RWPE2 (cell line): ENCODE results near the gene ATXN7L1.
"Not testable (repeated sequence)": the region's sequence is repeated elsewhere in the genome, so short reads cannot be mapped to it uniquely, and the experiment has no call there.

ENCODE experiments used
- ATAC-seq: fragments of 200-7000 bp; cut with Tn5 transposase; 3 replicates; pipeline ENCODE4 v1.9.1; 2021; ENCODE audit warnings: low read depth
- DNase-seq: peaks from one replicate; pipeline ENCODE4 v3.0.0-alpha.2; 2020; ENCODE audit warnings: low spot score
- H3K27ac ChIP-seq: fragments of 450-650 bp; 2 replicates; pipeline ENCODE4 v1.5.1; 2017; ENCODE audit warnings: mild to moderate bottlenecking; ENCODE audit not compliant: poor library complexity, severe bottlenecking
- H3K27me3 ChIP-seq: fragments of 250-450 bp; sonication (Bioruptor Pico); 2 replicates; pipeline ENCODE4 v1.5.1; 2021; ENCODE audit warnings: mild to moderate bottlenecking, moderate library complexity; ENCODE audit not compliant: insufficient read depth, poor library complexity, severe bottlenecking
- H3K36me3 ChIP-seq: fragments of 250-450 bp; sonication (Bioruptor Pico); 2 replicates; pipeline ENCODE4 v1.5.1; 2020; ENCODE audit warnings: low read depth, mild to moderate bottlenecking, moderate library complexity
- H3K4me1 ChIP-seq: fragments of 250-450 bp; sonication (Bioruptor Pico); 2 replicates; pipeline ENCODE4 v1.5.1; 2021; ENCODE audit warnings: mild to moderate bottlenecking, moderate library complexity; ENCODE audit not compliant: insufficient read depth, poor library complexity, severe bottlenecking
- H3K4me3 ChIP-seq: fragments of 250-450 bp; sonication (Bioruptor Pico); 2 replicates; pipeline ENCODE4 v1.5.1; 2021; ENCODE audit warnings: mild to moderate bottlenecking, moderate library complexity; ENCODE audit not compliant: severe bottlenecking
- H3K9me3 ChIP-seq: fragments of 250-450 bp; sonication (Bioruptor Pico); 2 replicates; pipeline ENCODE4 v1.5.1; 2021; ENCODE audit warnings: mild to moderate bottlenecking, moderate library complexity; ENCODE audit not compliant: severe bottlenecking
- TF ChIP-seq, protein P1 (sequence below): fragments of 450-650 bp; IDR thresholded peaks from one replicate; pipeline ENCODE4 v1.5.1; 2017; ENCODE audit warnings: mild to moderate bottlenecking, moderate library complexity; ENCODE audit not compliant: poor library complexity, severe bottlenecking

The ATXN7L1 gene

GRCh38 chr7:105854498-105854897, 21.9 kb downstream of the ATXN7L1 start:
- Histone ChIP-seq H3K9me3 (no peaks in the 10 kb centered on the region), H3K27me3 (no peaks in the 10 kb centered on the region), H3K36me3 (no peaks in the 10 kb centered on the region), H3K27ac (no peak overlapping the region), H3K4me1 (peaks cover 6% of the 10 kb centered on the region), H3K4me3 (no peak overlapping the region)
- DNase-seq: no peak
- no peak for ATAC-seq
- TF ChIP-seq, protein P1, sequence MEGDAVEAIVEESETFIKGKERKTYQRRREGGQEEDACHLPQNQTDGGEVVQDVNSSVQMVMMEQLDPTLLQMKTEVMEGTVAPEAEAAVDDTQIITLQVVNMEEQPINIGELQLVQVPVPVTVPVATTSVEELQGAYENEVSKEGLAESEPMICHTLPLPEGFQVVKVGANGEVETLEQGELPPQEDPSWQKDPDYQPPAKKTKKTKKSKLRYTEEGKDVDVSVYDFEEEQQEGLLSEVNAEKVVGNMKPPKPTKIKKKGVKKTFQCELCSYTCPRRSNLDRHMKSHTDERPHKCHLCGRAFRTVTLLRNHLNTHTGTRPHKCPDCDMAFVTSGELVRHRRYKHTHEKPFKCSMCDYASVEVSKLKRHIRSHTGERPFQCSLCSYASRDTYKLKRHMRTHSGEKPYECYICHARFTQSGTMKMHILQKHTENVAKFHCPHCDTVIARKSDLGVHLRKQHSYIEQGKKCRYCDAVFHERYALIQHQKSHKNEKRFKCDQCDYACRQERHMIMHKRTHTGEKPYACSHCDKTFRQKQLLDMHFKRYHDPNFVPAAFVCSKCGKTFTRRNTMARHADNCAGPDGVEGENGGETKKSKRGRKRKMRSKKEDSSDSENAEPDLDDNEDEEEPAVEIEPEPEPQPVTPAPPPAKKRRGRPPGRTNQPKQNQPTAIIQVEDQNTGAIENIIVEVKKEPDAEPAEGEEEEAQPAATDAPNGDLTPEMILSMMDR: no peak

- TF ChIP-seq, protein P1: no peak
These were observed 22.4 kb downstream of the ATXN7L1 start for GRCh38 chr7:105853931-105854419.

GRCh38 chr7:105851064-105851463, 25.3 kb downstream of the ATXN7L1 start:
- H3K9me3 ChIP-seq: no peaks in the 10 kb centered on the region

More at GRCh38 chr7:105853931-105854419, 22.4 kb downstream of the ATXN7L1 start:
- Histone ChIP-seq H3K4me3 (no peak overlapping the region), H3K36me3 (no peaks in the 10 kb centered on the region), H3K9me3 (no peaks in the 10 kb centered on the region), H3K27ac (no peak overlapping the region), H3K4me1 (peaks cover 11% of the 10 kb centered on the region), H3K27me3 (no peaks in the 10 kb centered on the region)
- no peak for DNase-seq
- ATAC-seq: no peak

GRCh38 chr7:105849122-105849855, 27.1 kb downstream of the ATXN7L1 start:
- Histone ChIP-seq H3K36me3 (no peaks in the 10 kb centered on the region), H3K27ac (peak overlapping the region; percentile 56), H3K4me3 (no peak overlapping the region), H3K4me1 (peaks cover 14% of the 10 kb centered on the region), H3K27me3 (no peaks in the 10 kb centered on the region), H3K9me3 (no peaks in the 10 kb centered on the region)
- TF ChIP-seq, protein P1: no peak
- DNase-seq (no peak), ATAC-seq (peak; percentile 91)

More at GRCh38 chr7:105851064-105851463, 25.3 kb downstream of the ATXN7L1 start:
- ATAC-seq: no peak
- DNase-seq: no peak
- peaks cover 14% of the 10 kb centered on the region for H3K4me1 ChIP-seq
- no peaks in the 10 kb centered on the region for H3K27me3 ChIP-seq
- TF ChIP-seq, protein P1: no peak
- no peak overlapping the region for H3K27ac ChIP-seq
- H3K4me3 ChIP-seq: no peak overlapping the region
- H3K36me3 ChIP-seq: no peaks in the 10 kb centered on the region

DNA sequence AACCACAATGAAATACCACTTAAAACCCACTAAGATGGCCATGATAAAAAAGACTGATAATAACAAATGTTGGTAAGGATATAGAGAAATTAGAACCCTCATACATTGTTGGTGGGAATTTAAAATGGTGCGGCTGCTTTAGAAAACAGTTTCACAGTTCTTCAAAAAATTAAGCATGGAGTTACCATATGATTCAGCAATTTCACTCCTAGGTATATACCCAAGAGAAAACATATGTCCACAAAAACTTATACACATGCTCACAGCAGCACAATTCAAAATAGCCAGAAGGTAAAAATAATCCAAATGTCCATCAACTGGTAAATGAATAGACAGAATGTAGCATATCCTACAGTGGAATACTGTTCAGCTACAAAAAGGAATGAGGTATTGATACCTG, 30.0 kb downstream of the ATXN7L1 start:
- Histone ChIP-seq H3K27me3 (no peaks in the 10 kb centered on the region), H3K4me3 (no peak overlapping the region), H3K36me3 (no peaks in the 10 kb centered on the region), H3K27ac (no peak overlapping the region), H3K9me3 (no peaks in the 10 kb centered on the region), H3K4me1 (peaks cover 20% of the 10 kb centered on the region)
- ATAC-seq (no peak), DNase-seq (no peak)
- TF ChIP-seq, protein P1: no peak

DNA sequence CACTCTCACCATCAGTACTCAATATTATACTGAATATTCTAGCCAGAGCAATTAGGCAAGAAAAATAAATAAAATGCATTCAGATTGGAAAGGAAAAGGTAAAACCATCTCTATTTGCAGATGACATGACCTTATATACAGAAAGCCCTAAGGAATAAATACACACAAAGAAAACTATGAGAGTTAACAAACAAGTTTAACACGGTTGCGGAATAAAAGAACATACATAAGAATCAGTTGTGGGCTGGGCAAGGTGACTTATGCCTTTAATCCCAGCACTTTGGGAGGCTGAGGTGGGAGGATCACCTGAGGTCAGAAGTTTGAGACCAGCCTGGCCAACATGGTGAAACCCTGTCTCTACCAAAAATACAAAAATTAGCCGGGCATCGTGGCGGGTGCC, 31.7 kb downstream of the ATXN7L1 start:
- H3K36me3 ChIP-seq, H3K27ac ChIP-seq, H3K4me3 ChIP-seq, H3K9me3 ChIP-seq, H3K27me3 ChIP-seq, ATAC-seq, DNase-seq: not testable (repeated sequence)
- peaks cover 17% of the 10 kb centered on the region for H3K4me1 ChIP-seq
